ENCODE data around the gene SYTL5.
"Not testable (repeated sequence)": the region's sequence is repeated elsewhere in the genome, so short reads cannot be mapped to it uniquely, and the experiment has no call there.

Gene SYTL5
- total RNA-seq = 0 to 3.4 (median 0) reads per million in 9 experiments

GRCh38 chrX:38006291-38006690 lies at the start of gene SYTL5:
Gene SYTL5 (plus strand): TSS chrX:38006553. CDS start chrX:38033890, 27,337 bp downstream.
- no peaks in the 10 kb centered on the region for H3K4me1 Mint-ChIP-seq (ENCODE audit: low read depth in 2 of 2)
- H3K4me3 Mint-ChIP-seq = no peak within 1 kb of the TSS

GRCh38 chrX:37958525-37959211 lies 47.7 kb upstream of the SYTL5 start:
- no peaks in the 10 kb centered on the region for H3K36me3 Mint-ChIP-seq (ENCODE audit: insufficient read depth)
- DNase-seq (no peak), ATAC-seq (replicated peaks) (no peak)
- no peak overlapping the region for H3K4me3 Mint-ChIP-seq
- H3K27me3 Mint-ChIP-seq = peaks cover 0 to 5% of the 10 kb centered on the region in 2 donors
- no peak overlapping the region for H3K27ac Mint-ChIP-seq
- H3K4me1 Mint-ChIP-seq (ENCODE audit: low read depth in 2 of 2) = peaks cover 0 to 5% of the 10 kb centered on the region in 2 donors
- H3K9me3 Mint-ChIP-seq = no peaks in the 10 kb centered on the region

More at GRCh38 chrX:38006291-38006690, at the start of gene SYTL5:
- Mint-ChIP-seq H3K36me3 (ENCODE audit: insufficient read depth) (no peaks in the 10 kb centered on the region), H3K27me3 (peaks cover 0 to 15% of the 10 kb centered on the region in 2 donors), H3K9me3 (no peaks in the 10 kb centered on the region), H3K27ac (no peak within 1 kb of the TSS)
- DNase-seq (no peak), ATAC-seq (replicated peaks) (no peak)

- no peak overlapping the region for H3K27ac Mint-ChIP-seq
Observed at GRCh38 chrX:37959212-37960021, 46.9 kb upstream of the SYTL5 start.

GRCh38 chrX:37961118-37961517 lies 45.2 kb upstream of the SYTL5 start:
- Mint-ChIP-seq H3K4me1 (ENCODE audit: low read depth in 2 of 2) (peaks cover 0 to 5% of the 10 kb centered on the region in 2 donors), H3K4me3 (no peak overlapping the region), H3K36me3 (ENCODE audit: insufficient read depth) (no peaks in the 10 kb centered on the region), H3K9me3 (no peaks in the 10 kb centered on the region), H3K27ac (no peak overlapping the region), H3K27me3 (peaks cover 0 to 5% of the 10 kb centered on the region in 2 donors)
- ATAC-seq (replicated peaks) = no peak
- no peak for DNase-seq

More at GRCh38 chrX:37959212-37960021, 46.9 kb upstream of the SYTL5 start:
- ATAC-seq (replicated peaks) (no peak), DNase-seq (no peak)
- Mint-ChIP-seq H3K9me3 (no peaks in the 10 kb centered on the region), H3K4me3 (no peak overlapping the region), H3K36me3 (ENCODE audit: insufficient read depth) (no peaks in the 10 kb centered on the region), H3K27me3 (peaks cover 0 to 5% of the 10 kb centered on the region in 2 donors), H3K4me1 (ENCODE audit: low read depth in 2 of 2) (peaks cover 0 to 5% of the 10 kb centered on the region in 2 donors)

GRCh38 chrX:37967714-37968113 lies 38.6 kb upstream of the SYTL5 start:
- Mint-ChIP-seq H3K36me3 (ENCODE audit: insufficient read depth) (no peaks in the 10 kb centered on the region), H3K27ac (no peak overlapping the region), H3K4me1 (ENCODE audit: low read depth in 2 of 2) (no peaks in the 10 kb centered on the region), H3K9me3 (peaks cover 0 to 7% of the 10 kb centered on the region in 2 donors), H3K27me3 (peaks cover 0 to 7% of the 10 kb centered on the region in 2 donors), H3K4me3 (no peak overlapping the region)
- ATAC-seq (replicated peaks) (no peak), DNase-seq (no peak)

GRCh38 chrX:37975421-37975820 lies 30.9 kb upstream of the SYTL5 start:
- ATAC-seq (replicated peaks) (no peak), DNase-seq (no peak)
- no peak overlapping the region for H3K27ac Mint-ChIP-seq
- H3K36me3 Mint-ChIP-seq (ENCODE audit: insufficient read depth) = no peaks in the 10 kb centered on the region
- H3K27me3 Mint-ChIP-seq = peaks cover 0 to 16% of the 10 kb centered on the region in 2 donors
- H3K4me3 Mint-ChIP-seq = no peak overlapping the region
- peaks cover 0 to 4% of the 10 kb centered on the region in 2 donors for H3K4me1 Mint-ChIP-seq (ENCODE audit: low read depth in 2 of 2)
- H3K9me3 Mint-ChIP-seq = no peaks in the 10 kb centered on the region

- Mint-ChIP-seq H3K4me3 (no peak overlapping the region), H3K9me3 (no peaks in the 10 kb centered on the region), H3K36me3 (ENCODE audit: insufficient read depth) (no peaks in the 10 kb centered on the region), H3K27me3 (peaks cover 0 to 16% of the 10 kb centered on the region in 2 donors), H3K4me1 (ENCODE audit: low read depth in 2 of 2) (peaks cover 0 to 4% of the 10 kb centered on the region in 2 donors), H3K27ac (no peak overlapping the region)
- DNase-seq (no peak), ATAC-seq (replicated peaks) (no peak)
Observed at GRCh38 chrX:37976153-37976552, 30.2 kb upstream of the SYTL5 start.

GRCh38 chrX:37984880-37985279 lies 21.5 kb upstream of the SYTL5 start:
- Mint-ChIP-seq H3K4me3 (no peak overlapping the region), H3K36me3 (ENCODE audit: insufficient read depth) (no peaks in the 10 kb centered on the region)

GRCh38 chrX:37986893-37987292 lies 19.5 kb upstream of the SYTL5 start:
- no peak overlapping the region for H3K4me3 Mint-ChIP-seq
- H3K27ac Mint-ChIP-seq = no peak overlapping the region
- H3K27me3 Mint-ChIP-seq = no peaks in the 10 kb centered on the region
- H3K9me3 Mint-ChIP-seq = no peaks in the 10 kb centered on the region
- DNase-seq (no peak), ATAC-seq (replicated peaks) (no peak)
- H3K4me1 Mint-ChIP-seq (ENCODE audit: low read depth in 2 of 2) = no peaks in the 10 kb centered on the region
- no peaks in the 10 kb centered on the region for H3K36me3 Mint-ChIP-seq (ENCODE audit: insufficient read depth)

More at GRCh38 chrX:37984880-37985279, 21.5 kb upstream of the SYTL5 start:
- Mint-ChIP-seq H3K4me1 (ENCODE audit: low read depth in 2 of 2) (no peaks in the 10 kb centered on the region), H3K27me3 (no peaks in the 10 kb centered on the region), H3K9me3 (no peaks in the 10 kb centered on the region), H3K27ac (no peak overlapping the region)
- ATAC-seq (replicated peaks) = no peak
- DNase-seq = no peak

DNA sequence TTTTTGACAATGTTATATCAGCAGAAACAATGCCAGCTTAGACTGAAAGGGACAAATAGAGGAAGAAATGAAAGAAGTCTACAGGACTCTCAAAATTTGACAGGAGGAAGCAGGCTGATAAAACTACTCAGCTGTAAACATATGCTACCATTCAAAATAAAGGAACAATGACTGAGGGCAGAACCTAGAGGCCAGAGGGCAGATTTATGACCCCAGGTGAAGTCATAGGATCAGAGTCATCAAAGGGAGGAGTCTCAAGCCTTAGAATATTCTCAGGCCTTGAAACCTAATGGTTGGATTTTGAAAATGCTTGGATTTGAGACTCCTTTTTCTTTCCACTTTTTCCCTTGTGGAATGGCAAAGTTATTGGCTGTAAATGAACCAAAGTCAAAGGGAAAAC lies 17.0 kb upstream of the SYTL5 start:
- H3K27ac Mint-ChIP-seq = no peak overlapping the region
- H3K4me1 Mint-ChIP-seq (ENCODE audit: low read depth in 2 of 2) = no peaks in the 10 kb centered on the region
- H3K36me3 Mint-ChIP-seq (ENCODE audit: insufficient read depth) = no peaks in the 10 kb centered on the region
- H3K4me3 Mint-ChIP-seq = no peak overlapping the region
- DNase-seq = no peak
- no peaks in the 10 kb centered on the region for H3K9me3 Mint-ChIP-seq
- ATAC-seq (replicated peaks) = no peak
- H3K27me3 Mint-ChIP-seq = no peaks in the 10 kb centered on the region

DNA sequence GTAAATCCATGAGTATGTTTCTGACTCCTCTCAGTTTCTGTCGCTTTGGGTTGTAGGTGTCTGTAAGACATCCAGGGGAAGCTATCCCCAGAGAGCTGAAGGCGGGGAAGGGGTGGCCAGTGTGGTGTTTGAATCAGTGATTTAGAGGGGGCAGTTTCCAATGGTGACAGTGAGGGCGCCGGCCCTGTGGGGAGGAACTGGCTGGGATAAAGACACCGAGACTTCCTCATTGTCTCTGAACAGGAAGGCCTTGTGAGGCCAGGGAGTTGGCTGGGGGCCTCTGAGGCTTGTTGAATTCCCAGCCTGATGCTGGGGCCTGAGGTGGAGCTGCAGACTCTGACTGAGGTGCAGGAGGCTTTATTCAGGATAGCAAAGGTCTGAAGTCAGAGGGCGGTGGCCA lies 15.1 kb upstream of the SYTL5 start:
- not testable (repeated sequence) for H3K27ac Mint-ChIP-seq; H3K4me3 Mint-ChIP-seq; DNase-seq; H3K36me3 Mint-ChIP-seq (ENCODE audit: insufficient read depth); ATAC-seq (replicated peaks); H3K9me3 Mint-ChIP-seq; H3K27me3 Mint-ChIP-seq; H3K4me1 Mint-ChIP-seq (ENCODE audit: low read depth in 2 of 2)

- ATAC-seq (replicated peaks) = no peak
- H3K36me3 Mint-ChIP-seq (ENCODE audit: insufficient read depth) = no peaks in the 10 kb centered on the region
- H3K4me1 Mint-ChIP-seq (ENCODE audit: low read depth in 2 of 2) = no peaks in the 10 kb centered on the region
- no peaks in the 10 kb centered on the region for H3K27me3 Mint-ChIP-seq
- no peaks in the 10 kb centered on the region for H3K9me3 Mint-ChIP-seq
- no peak for DNase-seq
- H3K4me3 Mint-ChIP-seq = no peak overlapping the region
- H3K27ac Mint-ChIP-seq = no peak overlapping the region
Observed at GRCh38 chrX:37993176-37993575, 13.2 kb upstream of the SYTL5 start.

GRCh38 chrX:37993837-37994619 lies 12.3 kb upstream of the SYTL5 start:
- ATAC-seq (replicated peaks) (peak; percentile 81), DNase-seq (peak in 2 of 3 experiments; percentile 3 to 4)
- Mint-ChIP-seq H3K27me3 (no peaks in the 10 kb centered on the region), H3K4me3 (no peak overlapping the region), H3K36me3 (ENCODE audit: insufficient read depth) (no peaks in the 10 kb centered on the region), H3K4me1 (ENCODE audit: low read depth in 2 of 2) (no peaks in the 10 kb centered on the region), H3K27ac (peak overlapping the region in 1 of 2 donors; percentile 46), H3K9me3 (no peaks in the 10 kb centered on the region)
